ENCODE measurements around the gene KRTAP10-4. TPM values are rescaled to one million over a fixed set of nuclear protein-coding genes. Genes with fewer than 3 reads are reported as not detected.

Gene KRTAP10-4
- polyA plus RNA-seq, 1 of the 3 experiments (the other 2 are of a cell fraction), result not detected

- no peak overlapping the region for H3K27ac ChIP-seq (ENCODE audit: low read depth in 2 of 2, low read length in 1 of 2)
Observed at GRCh38 chr21:44571844-44572782, 1.4 kb upstream of the KRTAP10-4 start.

More at GRCh38 chr21:44571844-44572782, 1.4 kb upstream of the KRTAP10-4 start:
- no peaks in the 10 kb centered on the region for H3K36me3 ChIP-seq (replicated peaks in 1 of 2; ENCODE audit: control insufficient read depth in 1 of 2, insufficient read depth in 2 of 2, low read length in 1 of 2)
- H3K9me3 ChIP-seq, result no peaks in the 10 kb centered on the region
- TF ChIP-seq RFX5 (IDR thresholded peaks at IDR 0.05; ENCODE audit: low read length) (no peak), REST (IDR thresholded peaks at IDR 0.05; ENCODE audit: low read depth, low read length) (no peak), RCOR1 (IDR thresholded peaks at IDR 0.05; ENCODE audit: low read length) (no peak), GABPA (IDR thresholded peaks at IDR 0.05; ENCODE audit: low read depth) (no peak), ELF1 (IDR thresholded peaks at IDR 0.05) (no peak), GATA2 (CRISPR knock-in tag; IDR thresholded peaks at IDR 0.05) (no peak), SIN3A (IDR thresholded peaks at IDR 0.05; ENCODE audit: borderline replicate concordance, low read depth, low read length) (no peak), TEAD4 (IDR thresholded peaks at IDR 0.05; ENCODE audit: borderline replicate concordance, insufficient read depth) (no peak), EP300 (IDR thresholded peaks at IDR 0.05; ENCODE audit: borderline replicate concordance in 1 of 2, low read depth in 1 of 2, low read length in 1 of 2) (no peak), FOXJ3 (CRISPR knock-in tag; IDR thresholded peaks at IDR 0.05) (no peak), MEF2A (IDR thresholded peaks at IDR 0.05; ENCODE audit: borderline replicate concordance, low read depth) (no peak), SMC3 (IDR thresholded peaks at IDR 0.05; ENCODE audit: low read depth, low read length) (no peak)
- TF ChIP-seq, protein P1, sequence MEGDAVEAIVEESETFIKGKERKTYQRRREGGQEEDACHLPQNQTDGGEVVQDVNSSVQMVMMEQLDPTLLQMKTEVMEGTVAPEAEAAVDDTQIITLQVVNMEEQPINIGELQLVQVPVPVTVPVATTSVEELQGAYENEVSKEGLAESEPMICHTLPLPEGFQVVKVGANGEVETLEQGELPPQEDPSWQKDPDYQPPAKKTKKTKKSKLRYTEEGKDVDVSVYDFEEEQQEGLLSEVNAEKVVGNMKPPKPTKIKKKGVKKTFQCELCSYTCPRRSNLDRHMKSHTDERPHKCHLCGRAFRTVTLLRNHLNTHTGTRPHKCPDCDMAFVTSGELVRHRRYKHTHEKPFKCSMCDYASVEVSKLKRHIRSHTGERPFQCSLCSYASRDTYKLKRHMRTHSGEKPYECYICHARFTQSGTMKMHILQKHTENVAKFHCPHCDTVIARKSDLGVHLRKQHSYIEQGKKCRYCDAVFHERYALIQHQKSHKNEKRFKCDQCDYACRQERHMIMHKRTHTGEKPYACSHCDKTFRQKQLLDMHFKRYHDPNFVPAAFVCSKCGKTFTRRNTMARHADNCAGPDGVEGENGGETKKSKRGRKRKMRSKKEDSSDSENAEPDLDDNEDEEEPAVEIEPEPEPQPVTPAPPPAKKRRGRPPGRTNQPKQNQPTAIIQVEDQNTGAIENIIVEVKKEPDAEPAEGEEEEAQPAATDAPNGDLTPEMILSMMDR (IDR thresholded peaks at IDR 0.05), result no peak
- TF ChIP-seq, protein P2, sequence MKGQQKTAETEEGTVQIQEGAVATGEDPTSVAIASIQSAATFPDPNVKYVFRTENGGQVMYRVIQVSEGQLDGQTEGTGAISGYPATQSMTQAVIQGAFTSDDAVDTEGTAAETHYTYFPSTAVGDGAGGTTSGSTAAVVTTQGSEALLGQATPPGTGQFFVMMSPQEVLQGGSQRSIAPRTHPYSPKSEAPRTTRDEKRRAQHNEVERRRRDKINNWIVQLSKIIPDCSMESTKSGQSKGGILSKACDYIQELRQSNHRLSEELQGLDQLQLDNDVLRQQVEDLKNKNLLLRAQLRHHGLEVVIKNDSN (IDR thresholded peaks at IDR 0.05; ENCODE audit: borderline replicate concordance, low read depth), result no peak
- TF ChIP-seq, protein P3, sequence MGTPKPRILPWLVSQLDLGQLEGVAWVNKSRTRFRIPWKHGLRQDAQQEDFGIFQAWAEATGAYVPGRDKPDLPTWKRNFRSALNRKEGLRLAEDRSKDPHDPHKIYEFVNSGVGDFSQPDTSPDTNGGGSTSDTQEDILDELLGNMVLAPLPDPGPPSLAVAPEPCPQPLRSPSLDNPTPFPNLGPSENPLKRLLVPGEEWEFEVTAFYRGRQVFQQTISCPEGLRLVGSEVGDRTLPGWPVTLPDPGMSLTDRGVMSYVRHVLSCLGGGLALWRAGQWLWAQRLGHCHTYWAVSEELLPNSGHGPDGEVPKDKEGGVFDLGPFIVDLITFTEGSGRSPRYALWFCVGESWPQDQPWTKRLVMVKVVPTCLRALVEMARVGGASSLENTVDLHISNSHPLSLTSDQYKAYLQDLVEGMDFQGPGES (IDR thresholded peaks at IDR 0.05; ENCODE audit: low read depth, low read length), result no peak
- H3F3A ChIP-seq (replicated peaks; ENCODE audit: insufficient read depth), result no peaks in the 10 kb centered on the region
- 41% methylated on average over 24 of the region's 40 CpGs for WGBS (ENCODE audit: low lambda C conversion rate)
- no peak overlapping the region for H3K4me3 ChIP-seq (ENCODE audit: low read depth in 2 of 2, low read length in 1 of 2)
- H3K9me2 ChIP-seq, result no peaks in the 10 kb centered on the region
- ChIA-PET POLR2A (no interaction called here), CTCF (interaction anchor here (1.2 kb wide), 1 partner anchor 154 kb away, joined by 3 read pairs; no protein-coding TSS in a partner anchor)
- no peaks in the 10 kb centered on the region for H3K4me1 ChIP-seq (ENCODE audit: control insufficient read depth in 1 of 2, insufficient read depth in 2 of 2, low read depth in 1 of 2, low read length in 1 of 2)
- H3K79me2 ChIP-seq (ENCODE audit: insufficient read depth), result no peaks in the 10 kb centered on the region
- DNase-seq, result no peak
- peaks cover 58% of the 10 kb centered on the region for H3K27me3 ChIP-seq (ENCODE audit: insufficient read depth)
- H3K4me2 ChIP-seq, result no peak overlapping the region
- no peak overlapping the region for H3K9ac ChIP-seq
- H2AFZ ChIP-seq (ENCODE audit: low read depth), result no peak overlapping the region
- H4K20me1 ChIP-seq (ENCODE audit: insufficient read depth), result no peaks in the 10 kb centered on the region
